GM13977 (cell line): ENCODE results near the gene ENTREP1.

ENCODE experiments used
- DNase-seq: peaks from one replicate; pipeline ENCODE4 v3.0.0; 2012; ENCODE audit warnings: low spot score
- CTCF ChIP-seq: IDR thresholded peaks from 2 replicates; pipeline ENCODE4 v1.5.1; 2012; ENCODE audit warnings: mild to moderate bottlenecking, control low read depth; ENCODE audit not compliant: insufficient read depth; ENCODE audit errors: extremely low read depth, missing control alignments
- in situ Hi-C: fragments of 300-500 bp; cut with MboI; formaldehyde crosslinking; loops from one replicate; pipeline ENCODE4 v1.12.0; 2022; ENCODE audit warnings: low sequenced_read_pairs, low pct_unique_long_range_greater_than_20kb, mixed read lengths, inconsistent platforms; ENCODE audit not compliant: unreplicated experiment

The ENTREP1 gene

GRCh38 chr9:69427286-69427685 lies 102.3 kb downstream of the ENTREP1 start:
- TF ChIP-seq CTCF: no peak
- in situ Hi-C loops: no loop called here
- no peak for DNase-seq

- no peak for TF ChIP-seq CTCF
- no peak for DNase-seq
- in situ Hi-C loops: no loop called here
Measured at GRCh38 chr9:69428017-69428785, 103.2 kb downstream of the ENTREP1 start.

GRCh38 chr9:69429281-69429680 lies 104.3 kb downstream of the ENTREP1 start:
- no peak for TF ChIP-seq CTCF
- in situ Hi-C loops: no loop called here
- no peak for DNase-seq

GRCh38 chr9:69430206-69430605 lies 105.2 kb downstream of the ENTREP1 start:
- DNase-seq: no peak
- in situ Hi-C loops: no loop called here
- no peak for TF ChIP-seq CTCF

- in situ Hi-C loops: no loop called here
- DNase-seq: no peak
- TF ChIP-seq CTCF: no peak
Measured at GRCh38 chr9:69431203-69431602, 106.2 kb downstream of the ENTREP1 start.

- no peak for TF ChIP-seq CTCF
- in situ Hi-C loops: no loop called here
- DNase-seq: no peak
Measured at GRCh38 chr9:69431777-69432176, 106.8 kb downstream of the ENTREP1 start.
